OCI-LY7 (cell line): ENCODE measurements around the gene ACTC1. TPM values are rescaled to one million over a fixed set of nuclear protein-coding genes. Genes with fewer than 3 reads are reported as not detected.

ENCODE experiments used
- total RNA-seq, 2 experiments: library from RNA; depleted of rRNA in 1 of 2; stranded (reverse); fragments of >200 nt in 1 of 2; shearing (Covaris generic) in 1 of 2; gene quantifications; 2 replicates each; pipeline ENCODE4 v1.2.3, GENCODE V29; 2014 to 2022

The ACTC1 gene
- total RNA-seq, 2 experiments from 2014 or later = not detected

Other genes starting within 250 kb of the ACTC1 start
- gene GOLGA8B, start 211.9 kb downstream of the ACTC1 start, total RNA-seq (2014; rRNA removed; shearing (Covaris generic)) = 71.7 and 91.3 TPM in 2 replicates
- 125 and 136 TPM in 2 replicates for gene GOLGA8B, start 211.9 kb downstream of the ACTC1 start, total RNA-seq (2022)
- gene GJD2, start 40.6 kb downstream of the ACTC1 start, total RNA-seq (2014; rRNA removed; shearing (Covaris generic)) = not detected in 2 replicates
- gene GJD2, start 40.6 kb downstream of the ACTC1 start, total RNA-seq (2022) = not detected in 2 replicates
- 18.5 and 20.3 TPM in 2 replicates for gene AQR, start 174.2 kb upstream of the ACTC1 start, total RNA-seq (2014; rRNA removed; shearing (Covaris generic))
- 34.8 and 36.4 TPM in 2 replicates for gene AQR, start 174.2 kb upstream of the ACTC1 start, total RNA-seq (2022)
- 12.8 and 15.5 TPM in 2 replicates for gene ZNF770, start 192.7 kb upstream of the ACTC1 start, total RNA-seq (2014; rRNA removed; shearing (Covaris generic))
- gene ZNF770, start 192.7 kb upstream of the ACTC1 start, total RNA-seq (2022) = 29.8 and 30.0 TPM in 2 replicates